Tibial nerve (tissue), 4 donors: Measurements from ENCODE around the gene PLB1. TPM values are rescaled to one million over a fixed set of nuclear protein-coding genes. Genes with fewer than 3 reads are reported as not detected.

Experiments used
- DNase-seq, 2 donors: peaks; one replicate each; pipeline ENCODE4 v3.0.0-alpha.2; 2019; ENCODE audit warnings: low spot score in 2 of 2
- H3K27ac ChIP-seq, 4 donors: fragments of 200-600 bp; sonication (generic) in 3 of 4; one replicate each; pipeline ENCODE4 v1.5.1; 2017 to 2019; ENCODE audit warnings: mild to moderate bottlenecking in 1 of 4
- H3K27me3 ChIP-seq, 2 donors: fragments of 200-600 bp; sonication (generic) in 1 of 2; one replicate each; pipeline versions ENCODE4 v1.5.1 to v1.6.0; 2017 to 2019
- H3K36me3 ChIP-seq, 3 donors: fragments of 200-600 bp; sonication (generic); one replicate each; pipeline ENCODE4 v1.5.1; 2018 to 2019
- H3K4me1 ChIP-seq, 4 donors: fragments of 200-600 bp; sonication (generic) in 3 of 4; one replicate each; pipeline ENCODE4 v1.5.1; 2017 to 2019
- H3K4me3 ChIP-seq, 4 donors: fragments of 200-600 bp; sonication (generic) in 3 of 4; one replicate each; pipeline ENCODE4 v1.5.1; 2017 to 2019; ENCODE audit warnings: mild to moderate bottlenecking in 1 of 4, moderate library complexity in 1 of 4
- H3K9me3 ChIP-seq, 4 donors: fragments of 200-600 bp; sonication (generic) in 3 of 4; one replicate each; pipeline ENCODE4 v1.5.1; 2017 to 2019
- EP300 ChIP-seq, 2 donors: sonication (generic); formaldehyde crosslinking; IDR thresholded peaks; one replicate each; pipeline ENCODE4 v1.6.1; 2017; ENCODE audit warnings: antibody characterized with exemption in 2 of 2, mild to moderate bottlenecking in 1 of 2
- POLR2A ChIP-seq, 2 donors: fragments of 450-650 bp; IDR thresholded peaks; one replicate each; pipeline ENCODE4 v1.6.1; 2017; ENCODE audit warnings: antibody characterized with exemption in 2 of 2, mild to moderate bottlenecking in 2 of 2, moderate library complexity in 2 of 2
- WGBS, 2 donors: methylation state at CpG; one replicate each; pipeline ENCODE4 v1.1.5; 2018; 5-methylcytosine and 5-hydroxymethylcytosine counted together
- total RNA-seq, 4 donors: library from RNA; depleted of rRNA; stranded (reverse); fragments of >200 nt; gene quantifications; one replicate each; pipeline ENCODE4 v1.1.0, GENCODE V29; 2016
- TF ChIP-seq, protein P1 (sequence below), 5 experiments: fragments of 200-600 bp in 3 of 5; fragments of 450-650 bp in 2 of 5; sonication (generic) in 3 of 5; IDR thresholded peaks; one replicate each; pipeline ENCODE4 v1.5.1; 2016 to 2019; ENCODE audit warnings: antibody characterized with exemption in 5 of 5, mild to moderate bottlenecking in 3 of 5, moderate library complexity in 2 of 5

The PLB1 gene
- total RNA-seq, 4 donors from 2014 or later, result 1.7 to 8.4 (median 4.7) TPM

- Histone ChIP-seq H3K4me1 (peaks cover 0 to 40% (median 20%) of the 10 kb centered on the region in 4 donors), H3K36me3 (no peaks in the 10 kb centered on the region), H3K27ac (peak overlapping the region in 1 of 4 donors; percentile 92), H3K9me3 (no peaks in the 10 kb centered on the region), H3K4me3 (no peak overlapping the region), H3K27me3 (no peaks in the 10 kb centered on the region)
- TF ChIP-seq EP300 (IDR thresholded peaks at IDR 0.05), result no peak
- TF ChIP-seq, protein P1, sequence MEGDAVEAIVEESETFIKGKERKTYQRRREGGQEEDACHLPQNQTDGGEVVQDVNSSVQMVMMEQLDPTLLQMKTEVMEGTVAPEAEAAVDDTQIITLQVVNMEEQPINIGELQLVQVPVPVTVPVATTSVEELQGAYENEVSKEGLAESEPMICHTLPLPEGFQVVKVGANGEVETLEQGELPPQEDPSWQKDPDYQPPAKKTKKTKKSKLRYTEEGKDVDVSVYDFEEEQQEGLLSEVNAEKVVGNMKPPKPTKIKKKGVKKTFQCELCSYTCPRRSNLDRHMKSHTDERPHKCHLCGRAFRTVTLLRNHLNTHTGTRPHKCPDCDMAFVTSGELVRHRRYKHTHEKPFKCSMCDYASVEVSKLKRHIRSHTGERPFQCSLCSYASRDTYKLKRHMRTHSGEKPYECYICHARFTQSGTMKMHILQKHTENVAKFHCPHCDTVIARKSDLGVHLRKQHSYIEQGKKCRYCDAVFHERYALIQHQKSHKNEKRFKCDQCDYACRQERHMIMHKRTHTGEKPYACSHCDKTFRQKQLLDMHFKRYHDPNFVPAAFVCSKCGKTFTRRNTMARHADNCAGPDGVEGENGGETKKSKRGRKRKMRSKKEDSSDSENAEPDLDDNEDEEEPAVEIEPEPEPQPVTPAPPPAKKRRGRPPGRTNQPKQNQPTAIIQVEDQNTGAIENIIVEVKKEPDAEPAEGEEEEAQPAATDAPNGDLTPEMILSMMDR (IDR thresholded peaks at IDR 0.05), result no peak
- no peak for TF ChIP-seq POLR2A (IDR thresholded peaks at IDR 0.05)
- no peak for DNase-seq
- 93 to 94% methylated on average over 5 of the region's 5 CpGs for WGBS, 2 donors
These were observed 133.1 kb downstream of the PLB1 start for GRCh38 chr2:28628987-28629386.

- H3K27me3 ChIP-seq, result no peaks in the 10 kb centered on the region
- no peak for TF ChIP-seq EP300 (IDR thresholded peaks at IDR 0.05)
- TF ChIP-seq, protein P1 (IDR thresholded peaks at IDR 0.05), result no peak
- no peak for TF ChIP-seq POLR2A (IDR thresholded peaks at IDR 0.05)
- WGBS, 2 donors, result 85 to 93% methylated on average over 5 to 7 of the region's 7 CpGs
- H3K27ac ChIP-seq, result peak overlapping the region in 1 of 4 donors; percentile 50
- no peak overlapping the region for H3K4me3 ChIP-seq
- peaks cover 0 to 43% (median 22%) of the 10 kb centered on the region in 4 donors for H3K4me1 ChIP-seq
- no peaks in the 10 kb centered on the region for H3K36me3 ChIP-seq
- no peak for DNase-seq
- no peaks in the 10 kb centered on the region for H3K9me3 ChIP-seq
These were observed 134.1 kb downstream of the PLB1 start for GRCh38 chr2:28629910-28630309.

- DNase-seq, result no peak
- H3K27me3 ChIP-seq, result no peaks in the 10 kb centered on the region
- no peaks in the 10 kb centered on the region for H3K9me3 ChIP-seq
- WGBS, 2 donors, result 68 to 75% methylated on average over 3 of the region's 3 CpGs
- H3K4me3 ChIP-seq, result no peak overlapping the region
- TF ChIP-seq EP300 (IDR thresholded peaks at IDR 0.05) (no peak), POLR2A (IDR thresholded peaks at IDR 0.05) (no peak)
- TF ChIP-seq, protein P1 (IDR thresholded peaks at IDR 0.05), result no peak
- H3K4me1 ChIP-seq, result peaks cover 0 to 43% (median 23%) of the 10 kb centered on the region in 4 donors
- no peaks in the 10 kb centered on the region for H3K36me3 ChIP-seq
- H3K27ac ChIP-seq, result peak overlapping the region in 1 of 4 donors; percentile 50
These were observed 134.5 kb downstream of the PLB1 start for GRCh38 chr2:28630341-28630740.

- H3K27ac ChIP-seq, result peak overlapping the region in 1 of 4 donors; percentile 81
- 69 to 87% methylated on average over 10 to 11 of the region's 11 CpGs for WGBS, 2 donors
These were observed 135.8 kb downstream of the PLB1 start for GRCh38 chr2:28631514-28632206.

GRCh38 chr2:28632791-28633190, 136.9 kb downstream of the PLB1 start:
- Histone ChIP-seq H3K27ac (peak overlapping the region in 1 of 4 donors; percentile 81), H3K4me1 (peaks cover 0 to 43% (median 19%) of the 10 kb centered on the region in 4 donors), H3K36me3 (no peaks in the 10 kb centered on the region), H3K9me3 (no peaks in the 10 kb centered on the region), H3K27me3 (no peaks in the 10 kb centered on the region), H3K4me3 (no peak overlapping the region)
- WGBS, 2 donors, result 93 to 97% methylated on average over 6 of the region's 6 CpGs
- TF ChIP-seq, protein P1 (IDR thresholded peaks at IDR 0.05), result no peak
- TF ChIP-seq POLR2A (IDR thresholded peaks at IDR 0.05) (no peak), EP300 (IDR thresholded peaks at IDR 0.05) (no peak)
- DNase-seq, result no peak

More at GRCh38 chr2:28631514-28632206, 135.8 kb downstream of the PLB1 start:
- TF ChIP-seq EP300 (IDR thresholded peaks at IDR 0.05) (no peak), POLR2A (IDR thresholded peaks at IDR 0.05) (no peak)
- TF ChIP-seq, protein P1 (IDR thresholded peaks at IDR 0.05), result no peak
- Histone ChIP-seq H3K9me3 (no peaks in the 10 kb centered on the region), H3K4me3 (no peak overlapping the region), H3K36me3 (no peaks in the 10 kb centered on the region), H3K27me3 (no peaks in the 10 kb centered on the region), H3K4me1 (peaks cover 0 to 43% (median 21%) of the 10 kb centered on the region in 4 donors)
- no peak for DNase-seq
